H1 (cell line): ENCODE results near the gene GALNT2. TPM values are rescaled to one million over a fixed set of nuclear protein-coding genes. Genes with fewer than 3 reads are reported as not detected.

Experiments
- CTCF ChIA-PET: fragments of 300-600 bp; sonication (Branson Sonifier 250); formaldehyde crosslinking; loops from one replicate; lab custom pipeline; 2021; ENCODE audit not compliant: partially characterized antibody; lab: Charles Lee
- POLR2A ChIA-PET: fragments of 300-600 bp; sonication (Branson Sonifier 250); formaldehyde crosslinking; loops from one replicate; lab custom pipeline; 2021; ENCODE audit warnings: inconsistent platforms; ENCODE audit not compliant: partially characterized antibody; lab: Charles Lee
- DNase-seq, 2 experiments: peaks; one replicate each; pipeline versions ENCODE4 v3.0.0 to v3.0.0-alpha.2; 2010 to 2022; ENCODE audit warnings: low spot score in 2 of 2, low read depth in 1 of 2, mixed read lengths in 1 of 2
- FAIRE-seq: peaks from 2 replicates; lab custom pipeline; 2011; peaks lifted over from hg19 to GRCh38; lab: Jason Lieb, UNC
- H2AFZ ChIP-seq: 2 replicates; pipeline ENCODE4 v1.8.1; 2012; ENCODE audit warnings: low read length, inconsistent platforms
- H2AK5ac ChIP-seq: 2 replicates; pipeline ENCODE4 v1.6.1; 2013; ENCODE audit warnings: low read depth, low read length
- H2BK120ac ChIP-seq: replicated peaks from 2 replicates; pipeline ENCODE3; 2013; ENCODE audit warnings: low read depth, low read length, inconsistent platforms
- H2BK12ac ChIP-seq: 2 replicates; pipeline ENCODE4 v1.6.1; 2013; ENCODE audit warnings: low read depth, low read length
- H2BK15ac ChIP-seq: 2 replicates; pipeline ENCODE4 v1.6.1; 2013; ENCODE audit warnings: low read length
- H2BK20ac ChIP-seq: 2 replicates; pipeline ENCODE4 v1.6.1; 2013; ENCODE audit warnings: low read length
- H2BK5ac ChIP-seq: 2 replicates; pipeline ENCODE4 v1.6.1; 2013; ENCODE audit warnings: low read depth, low read length
- H3K14ac ChIP-seq: 2 replicates; pipeline ENCODE4 v1.6.1; 2013; ENCODE audit warnings: inconsistent platforms; ENCODE audit not compliant: insufficient read length
- H3K18ac ChIP-seq: 2 replicates; pipeline ENCODE4 v1.6.1; 2013; ENCODE audit warnings: low read length; ENCODE audit errors: extremely low read depth
- H3K23ac ChIP-seq: 2 replicates; pipeline ENCODE4 v1.6.1; 2013; ENCODE audit warnings: inconsistent platforms; ENCODE audit not compliant: insufficient read length
- H3K23me2 ChIP-seq: 2 replicates; pipeline ENCODE4 v1.6.1; 2013; ENCODE audit warnings: low read depth, low read length
- H3K27ac ChIP-seq: 2 replicates; pipeline ENCODE4 v1.6.1; 2011; ENCODE audit warnings: low read depth, low read length, inconsistent platforms
- H3K27me3 ChIP-seq, 4 experiments: replicated peaks in 1 of 4; 1 replicate in 1 of 4; 2 replicates in 3 of 4; pipeline versions ENCODE4 v1.6.1 to v1.8.1; 2011 to 2013; ENCODE audit warnings: low read length in 3 of 4, mild to moderate bottlenecking in 3 of 4, inconsistent platforms in 2 of 4, mixed read lengths in 2 of 4, moderate library complexity in 1 of 4; ENCODE audit not compliant: control insufficient read depth in 3 of 4, insufficient read depth in 3 of 4; ENCODE audit errors: extremely low read depth in 1 of 4
- H3K36me3 ChIP-seq, 4 experiments: 2 replicates each; pipeline versions ENCODE4 v1.6.1 to v1.8.1; 2011 to 2013; ENCODE audit warnings: mild to moderate bottlenecking in 4 of 4, low read length in 3 of 4, moderate library complexity in 2 of 4, control low read depth in 1 of 4, inconsistent platforms in 1 of 4; ENCODE audit not compliant: insufficient read depth in 4 of 4, control insufficient read depth in 2 of 4
- H3K4ac ChIP-seq: replicated peaks from 2 replicates; pipeline ENCODE3; 2013; ENCODE audit warnings: low read length, low read depth, mixed read lengths, inconsistent platforms; ENCODE audit not compliant: insufficient read length
- H3K4me1 ChIP-seq, 4 experiments: replicated peaks in 1 of 4; 1 replicate in 1 of 4; 2 replicates in 3 of 4; pipeline versions ENCODE4 v1.6.1 to v1.8.1; 2011 to 2013; ENCODE audit warnings: low read length in 3 of 4, inconsistent platforms in 2 of 4, mixed read lengths in 1 of 4; ENCODE audit not compliant: insufficient read depth in 4 of 4, control insufficient read depth in 3 of 4
- H3K4me2 ChIP-seq, 2 experiments: 2 replicates each; pipeline versions ENCODE4 v1.6.1 to v1.8.1; 2011 to 2013; ENCODE audit warnings: low read depth in 2 of 2, low read length in 2 of 2, control low read depth in 1 of 2, inconsistent platforms in 1 of 2, mild to moderate bottlenecking in 1 of 2; ENCODE audit not compliant: insufficient read depth in 1 of 2
- H3K4me3 ChIP-seq, 4 experiments: fragments of 200-600, 300-600 bp in 1 of 4; sonication (generic), shearing (Covaris generic), sonication (Bioruptor Twin) in 1 of 4; 2 replicates each; pipeline versions ENCODE4 v1.5.1 to v1.8.1; 2011 to 2016; ENCODE audit warnings: low read length in 4 of 4, low read depth in 3 of 4, control low read depth in 2 of 4, inconsistent platforms in 2 of 4, mild to moderate bottlenecking in 2 of 4, mixed read lengths in 1 of 4, moderate library complexity in 1 of 4; ENCODE audit not compliant: insufficient read depth in 2 of 4; ENCODE audit errors: extremely low read depth in 1 of 4
- H3K56ac ChIP-seq: replicated peaks from 2 replicates; pipeline ENCODE3; 2013; ENCODE audit warnings: low read depth, mild to moderate bottlenecking, mixed read lengths, low read length, inconsistent platforms; ENCODE audit not compliant: insufficient read length
- H3K79me1 ChIP-seq: 2 replicates; pipeline ENCODE4 v1.6.1; 2013; ENCODE audit warnings: low read depth, low read length, control low read depth
- H3K79me2 ChIP-seq, 2 experiments: 2 replicates each; pipeline versions ENCODE4 v1.6.1 to v1.8.1; 2012 to 2013; ENCODE audit warnings: low read length in 2 of 2, mild to moderate bottlenecking in 2 of 2, inconsistent platforms in 1 of 2; ENCODE audit not compliant: insufficient read depth in 2 of 2, control insufficient read depth in 1 of 2
- H3K9ac ChIP-seq, 4 experiments: replicated peaks in 1 of 4; 1 replicate in 1 of 4; 2 replicates in 3 of 4; pipeline versions ENCODE4 v1.6.1 to v1.8.1; 2011 to 2013; ENCODE audit warnings: low read depth in 3 of 4, low read length in 3 of 4, control low read depth in 2 of 4, mild to moderate bottlenecking in 2 of 4, moderate library complexity in 2 of 4, inconsistent platforms in 1 of 4; ENCODE audit errors: extremely low read depth in 1 of 4
- H3K9me3 ChIP-seq, 2 experiments: 2 replicates each; pipeline versions ENCODE4 v1.6.1 to v1.8.1; 2012 to 2013; ENCODE audit warnings: mild to moderate bottlenecking in 2 of 2, moderate library complexity in 2 of 2, control low read depth in 1 of 2, inconsistent platforms in 1 of 2, low read depth in 1 of 2, low read length in 1 of 2, mixed read lengths in 1 of 2; ENCODE audit not compliant: insufficient read depth in 2 of 2
- H4K20me1 ChIP-seq, 2 experiments: replicated peaks in 1 of 2; 2 replicates each; pipeline versions ENCODE3 to v1.8.1; 2011 to 2013; ENCODE audit warnings: inconsistent platforms in 2 of 2, low read length in 2 of 2, mild to moderate bottlenecking in 1 of 2; ENCODE audit not compliant: insufficient read depth in 2 of 2, control insufficient read depth in 1 of 2
- H4K5ac ChIP-seq: 2 replicates; pipeline ENCODE4 v1.6.1; 2013; ENCODE audit warnings: low read length, low read depth, mixed read lengths, inconsistent platforms; ENCODE audit not compliant: insufficient read length
- H4K8ac ChIP-seq: 2 replicates; pipeline ENCODE4 v1.8.0; 2013; ENCODE audit warnings: mild to moderate bottlenecking, moderate library complexity, low read length, inconsistent platforms; ENCODE audit not compliant: insufficient read depth; ENCODE audit errors: extremely low read depth
- H4K91ac ChIP-seq: replicated peaks from 2 replicates; pipeline ENCODE3; 2013; ENCODE audit warnings: low read length, mixed read lengths, inconsistent platforms; ENCODE audit not compliant: insufficient read length
- BCL11A ChIP-seq, 2 experiments: IDR thresholded peaks; one replicate each; pipeline ENCODE4 v1.6.1; 2011; ENCODE audit warnings: low read depth in 2 of 2, low read length in 2 of 2, mild to moderate bottlenecking in 2 of 2
- BRCA1 ChIP-seq: IDR thresholded peaks from 2 replicates; pipeline ENCODE4 v1.6.1; 2012; ENCODE audit warnings: low read depth, low read length, improper control_type of control experiment
- NANOG ChIP-seq: IDR thresholded peaks from 2 replicates; pipeline ENCODE4 v1.6.1; 2011; ENCODE audit warnings: low read length, low read depth, mild to moderate bottlenecking, inconsistent platforms; ENCODE audit not compliant: insufficient read depth, poor library complexity, severe bottlenecking
- POLR2A ChIP-seq, 2 experiments: IDR thresholded peaks; 1 replicate in 1 of 2; 2 replicates in 1 of 2; pipeline ENCODE4 v1.6.1; 2011; ENCODE audit warnings: low read depth in 2 of 2, low read length in 2 of 2, mild to moderate bottlenecking in 2 of 2; ENCODE audit errors: control extremely low read depth in 1 of 2
- TEAD4 ChIP-seq: IDR thresholded peaks from 2 replicates; pipeline ENCODE4 v1.6.1; 2012; ENCODE audit warnings: low read depth, low read length, inconsistent platforms, mixed read lengths
- WGBS, 2 experiments: shearing (Covaris generic) in 1 of 2; methylation state at CpG; one replicate each; pipeline versions ENCODE4 v1.1.6 to v1.1.7; 2013 to 2015; ENCODE audit warnings: low lambda C conversion rate in 2 of 2, mixed read lengths in 2 of 2, inconsistent platforms in 1 of 2, low coverage in 1 of 2, missing lambda C conversion rate in 1 of 2; ENCODE audit not compliant: insufficient replicate concordance in 2 of 2, insufficient coverage in 1 of 2, insufficient read length in 1 of 2; ENCODE audit errors: extremely low coverage in 1 of 2, missing lambda C conversion rate in 1 of 2; 5-methylcytosine and 5-hydroxymethylcytosine counted together
- polyA plus RNA-seq, 7 experiments: library from polyadenylated mRNA; depleted of rRNA in 3 of 7; stranded (reverse) in 5 of 7; unstranded in 2 of 7; fragments of >200 nt in 5 of 7; fragments of 200-250 nt in 2 of 7; gene quantifications; 1 replicate in 5 of 7; 2 replicates in 1 of 7; 4 replicates in 1 of 7; pipeline versions ENCODE4 v1.2.1 to v1.2.3, GENCODE V29; 2011 to 2013; ENCODE audit warnings: missing spikeins in 2 of 7, mixed read lengths in 2 of 7
- total RNA-seq: library from RNA; stranded (reverse); fragmentation: NEBNext Ultra II Directional; extraction: Animal tissue kit (Norgen Biotek cat#: 25700); gene quantifications from 2 replicates; pipeline ENCODE4 v1.2.1, GENCODE V29; 2021

The GALNT2 gene
- total and polyA plus RNA-seq, 2 of the 8 experiments (the other 6 are each of a cell fraction or from before 2014, with no cell fraction given), result 34.5 to 75.3 TPM

GRCh38 chr1:230137337-230137815, 70.3 kb downstream of the GALNT2 start:
- H3K14ac ChIP-seq, result no peak overlapping the region
- no peak overlapping the region for H3K9ac ChIP-seq
- 0 out of 2 replicates have a peak overlapping the region, but pooled peaks have one; percentile 61 for H2BK15ac ChIP-seq
- no peak overlapping the region for H2BK5ac ChIP-seq
- no peak overlapping the region for H3K4ac ChIP-seq
- POLR2A ChIA-PET, result interaction anchor here (1.0 kb wide), 1 partner anchor 11 kb away, joined by 3 read pairs; no protein-coding TSS in a partner anchor
- H4K8ac ChIP-seq, result no peak overlapping the region; the same call in 1 of the 2 replicates
- 82% methylated on average over 4 of the region's 4 CpGs; no CpG with 5 or more reads in 1 of the 2 experiments for WGBS, 2 experiments
- peaks cover 0 to 14% (median 7%) of the 10 kb centered on the region in 4 experiments; a peak in 4 of 7 replicates for H3K4me1 ChIP-seq
- no peak overlapping the region for H2BK120ac ChIP-seq
- no peak overlapping the region for H3K4me2 ChIP-seq
- H3K4me3 ChIP-seq, result no peak overlapping the region
- H3K56ac ChIP-seq, result no peak overlapping the region
- CTCF ChIA-PET, result interaction anchor here (1.6 to 4.7 kb wide), 2 partner anchors 15 to 27 kb away, joined by 3 to 35 read pairs; no protein-coding TSS in a partner anchor
- no peak overlapping the region for H4K5ac ChIP-seq
- peaks cover 8% of the 10 kb centered on the region; the same call in 1 of the 2 replicates for H3K79me1 ChIP-seq
- no peaks in the 10 kb centered on the region for H3K27me3 ChIP-seq
- no peak overlapping the region for H3K27ac ChIP-seq
- TF ChIP-seq NANOG (no peak), POLR2A (IDR thresholded peaks at IDR 0.05; ENCODE audit: control extremely low read depth in 1 of 2, low read depth in 2 of 2, low read length in 2 of 2) (no peak), TEAD4 (no peak), BRCA1 (no peak), BCL11A (IDR thresholded peaks at IDR 0.05; ENCODE audit: low read depth in 2 of 2, low read length in 2 of 2) (no peak)
- no peak overlapping the region for H2BK20ac ChIP-seq
- H3K18ac ChIP-seq, result no peak overlapping the region
- no peaks in the 10 kb centered on the region for H3K36me3 ChIP-seq
- no peak overlapping the region for H2AK5ac ChIP-seq
- peaks cover 0 to 68% of the 10 kb centered on the region in 2 experiments; a peak in 2 of 4 replicates for H3K79me2 ChIP-seq
- H4K91ac ChIP-seq, result no peak overlapping the region
- DNase-seq (no peak), FAIRE-seq (no peak)
- no peak overlapping the region for H2BK12ac ChIP-seq
- H2AFZ ChIP-seq, result no peak overlapping the region
- peaks cover 1 to 11% of the 10 kb centered on the region in 2 experiments for H4K20me1 ChIP-seq
- H3K23ac ChIP-seq, result no peak overlapping the region
- no peaks in the 10 kb centered on the region for H3K9me3 ChIP-seq
- H3K23me2 ChIP-seq, result 0 out of 2 replicates have a peak, but pooled peaks cover 2% of the 10 kb centered on the region
